DLD1 (cell line): ENCODE measurements around the gene AKAP13.

ENCODE experiments used
- in situ Hi-C: cut with HindIII; loops from 2 replicates; pipeline ENCODE4 v1.10.0; 2017; ENCODE audit warnings: low sequenced_read_pairs

Gene AKAP13

GRCh38 chr15:85407421-85408269, 27.2 kb downstream of the AKAP13 start:
- in situ Hi-C loops: loop anchor here (25.0 kb wide), 1 partner anchor 120 kb away; no protein-coding TSS in a partner anchor

GRCh38 chr15:85408270-85408746, 27.9 kb downstream of the AKAP13 start:
- in situ Hi-C loops: loop anchor here (25.0 kb wide), 1 partner anchor 121 kb away; no protein-coding TSS in a partner anchor

- in situ Hi-C loops: loop anchor here (25.0 kb wide), 1 partner anchor 125 kb away; no protein-coding TSS in a partner anchor
Measured at GRCh38 chr15:85412066-85412465, 31.7 kb downstream of the AKAP13 start.

- in situ Hi-C loops: loop anchor here (25.0 kb wide), 1 partner anchor 126 kb away; no protein-coding TSS in a partner anchor
Measured at GRCh38 chr15:85412956-85413854, 32.8 kb downstream of the AKAP13 start.

GRCh38 chr15:85414037-85414436, 33.6 kb downstream of the AKAP13 start:
- in situ Hi-C loops: loop anchor here (25.0 kb wide), 1 partner anchor 127 kb away; no protein-coding TSS in a partner anchor

GRCh38 chr15:85414495-85414894, 34.1 kb downstream of the AKAP13 start:
- in situ Hi-C loops: loop anchor here (25.0 kb wide), 1 partner anchor 127 kb away; no protein-coding TSS in a partner anchor

GRCh38 chr15:85414991-85415390, 34.6 kb downstream of the AKAP13 start:
- in situ Hi-C loops: loop anchor here (25.0 kb wide), 1 partner anchor 128 kb away; no protein-coding TSS in a partner anchor

GRCh38 chr15:85415783-85416182, 35.4 kb downstream of the AKAP13 start:
- in situ Hi-C loops: loop anchor here (25.0 kb wide), 1 partner anchor 128 kb away; no protein-coding TSS in a partner anchor

GRCh38 chr15:85417276-85417675, 36.9 kb downstream of the AKAP13 start:
- in situ Hi-C loops: loop anchor here (25.0 kb wide), 1 partner anchor 130 kb away; no protein-coding TSS in a partner anchor

GRCh38 chr15:85419161-85419560, 38.8 kb downstream of the AKAP13 start:
- in situ Hi-C loops: loop anchor here (25.0 kb wide), 1 partner anchor 132 kb away; no protein-coding TSS in a partner anchor

- in situ Hi-C loops: loop anchor here (25.0 kb wide), 1 partner anchor 134 kb away; no protein-coding TSS in a partner anchor
Measured at GRCh38 chr15:85421116-85421925, 40.9 kb downstream of the AKAP13 start.

- in situ Hi-C loops: loop anchor here (25.0 kb wide), 1 partner anchor 135 kb away; no protein-coding TSS in a partner anchor
Measured at GRCh38 chr15:85422607-85423006, 42.2 kb downstream of the AKAP13 start.

GRCh38 chr15:85423256-85423655, 42.9 kb downstream of the AKAP13 start:
- in situ Hi-C loops: loop anchor here (25.0 kb wide), 1 partner anchor 136 kb away; no protein-coding TSS in a partner anchor

- in situ Hi-C loops: loop anchor here (25.0 kb wide), 1 partner anchor 137 kb away; no protein-coding TSS in a partner anchor
Measured at GRCh38 chr15:85424154-85424553, 43.8 kb downstream of the AKAP13 start.

- in situ Hi-C loops: no loop called here
Measured at GRCh38 chr15:85426481-85426880, 46.1 kb downstream of the AKAP13 start.

GRCh38 chr15:85427286-85428028, 47.1 kb downstream of the AKAP13 start:
- in situ Hi-C loops: no loop called here

GRCh38 chr15:85429522-85429921, 49.1 kb downstream of the AKAP13 start:
- in situ Hi-C loops: no loop called here

GRCh38 chr15:85430406-85431204, 50.2 kb downstream of the AKAP13 start:
- in situ Hi-C loops: no loop called here
